Loucy (cell line): ENCODE results near the gene TESMIN.

Experiments
- H2AFZ ChIP-seq: fragments of 200-600 bp; sonication (generic); 2 replicates; pipeline ENCODE4 v1.6.0; 2016; ENCODE audit warnings: antibody characterized with exemption, mild to moderate bottlenecking, low read length, moderate library complexity
- H3F3A ChIP-seq: fragments of 200-600 bp; 2 replicates; pipeline ENCODE4 v1.6.0; 2016; ENCODE audit warnings: antibody characterized with exemption, low read depth, mild to moderate bottlenecking
- H3K27me3 ChIP-seq: fragments of 200-600 bp; sonication (generic); 2 replicates; pipeline ENCODE4 v1.6.1; 2014; ENCODE audit warnings: low read length, mild to moderate bottlenecking; ENCODE audit not compliant: insufficient read depth, poor library complexity, severe bottlenecking
- H3K36me3 ChIP-seq: fragments of 200-600 bp; sonication (generic); 2 replicates; pipeline ENCODE4 v1.6.1; 2016; ENCODE audit warnings: low read length; ENCODE audit not compliant: insufficient read depth
- H3K4me1 ChIP-seq: fragments of 200-600 bp; sonication (generic); 2 replicates; pipeline ENCODE4 v1.5.1; 2014; ENCODE audit warnings: low read length, mild to moderate bottlenecking; ENCODE audit not compliant: insufficient read depth, poor library complexity, severe bottlenecking
- H3K4me2 ChIP-seq: fragments of 200-600 bp; sonication (generic); 2 replicates; pipeline ENCODE4 v1.6.0; 2014; ENCODE audit warnings: antibody characterized with exemption, low read length, low read depth, mild to moderate bottlenecking; ENCODE audit not compliant: poor library complexity, severe bottlenecking
- H3K4me3 ChIP-seq: fragments of 200-600 bp; sonication (generic); 2 replicates; pipeline ENCODE4 v1.5.1; 2014; ENCODE audit warnings: low read length, mild to moderate bottlenecking, mixed read lengths; ENCODE audit not compliant: poor library complexity, severe bottlenecking
- H3K79me2 ChIP-seq: fragments of 200-600 bp; sonication (generic); 2 replicates; pipeline ENCODE4 v1.6.1; 2014; ENCODE audit warnings: low read length; ENCODE audit not compliant: insufficient read depth
- H3K9ac ChIP-seq: fragments of 200-600 bp; sonication (generic); 2 replicates; pipeline ENCODE4 v1.6.0; 2014; ENCODE audit warnings: mild to moderate bottlenecking, low read depth, low read length, moderate library complexity; ENCODE audit not compliant: poor library complexity, severe bottlenecking
- H3K9me2 ChIP-seq: fragments of 200-600 bp; sonication (generic); replicated peaks from 2 replicates; pipeline ENCODE4 v1.6.1; 2016; ENCODE audit warnings: low read depth, low read length, mixed read lengths
- H3K9me3 ChIP-seq: fragments of 200-600 bp; sonication (generic); 2 replicates; pipeline ENCODE4 v1.6.1; 2014; ENCODE audit warnings: mild to moderate bottlenecking, antibody characterized with exemption, low read length, low read depth; ENCODE audit not compliant: insufficient read depth
- H4K20me1 ChIP-seq: fragments of 200-600 bp; sonication (generic); 2 replicates; pipeline ENCODE4 v1.6.0; 2014; ENCODE audit warnings: antibody characterized with exemption, low read length, mild to moderate bottlenecking; ENCODE audit not compliant: insufficient read depth, poor library complexity, severe bottlenecking
- EZH2phosphoT487 ChIP-seq: fragments of 200-600 bp; IDR thresholded peaks from 2 replicates; pipeline ENCODE4 v1.6.1; 2018; ENCODE audit warnings: antibody characterized with exemption, mild to moderate bottlenecking, moderate library complexity, borderline replicate concordance
- TF ChIP-seq, protein P1 (sequence below): fragments of 200-600 bp; sonication (generic); conservative IDR thresholded peaks from 2 replicates; pipeline ENCODE4 v1.5.1; 2014; ENCODE audit warnings: mild to moderate bottlenecking, antibody characterized with exemption, low read length

The TESMIN gene

DNA sequence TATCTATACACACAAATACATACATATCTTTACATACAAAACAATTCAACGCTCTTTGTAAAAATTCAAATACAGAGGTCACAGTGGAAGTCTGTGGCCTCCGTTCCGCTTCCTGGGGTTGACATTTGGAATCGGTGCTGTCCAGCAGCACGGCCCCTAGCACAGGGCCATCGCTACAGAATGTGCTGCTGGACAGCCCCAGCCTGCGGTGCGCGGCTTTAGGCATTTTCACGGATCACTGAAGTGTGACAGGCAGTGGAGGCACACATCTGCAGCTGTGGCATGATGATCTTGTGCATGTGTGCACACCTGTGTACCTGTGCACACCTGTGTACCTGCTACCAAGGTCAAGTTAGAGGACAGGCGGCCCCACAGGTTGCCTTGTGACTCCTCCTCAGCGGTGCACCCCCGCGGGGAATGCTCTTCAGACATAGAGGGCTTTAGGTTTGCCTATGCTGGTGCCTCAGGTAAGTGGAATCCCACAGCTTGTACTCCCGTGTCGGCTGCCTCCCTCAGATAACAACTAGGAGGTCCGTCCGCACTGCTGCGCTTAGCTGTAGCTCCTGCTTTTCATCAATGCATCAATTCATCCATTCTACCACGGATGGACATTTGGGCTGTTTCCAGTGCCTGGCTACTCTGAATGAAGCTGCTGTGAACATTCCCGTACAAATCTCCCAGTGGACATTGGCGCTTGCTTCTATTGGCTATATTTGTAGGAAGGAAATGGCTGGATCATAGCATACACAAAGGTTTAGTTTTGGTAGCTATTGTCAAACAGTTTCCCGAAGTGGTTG lies 37.1 kb downstream of the TESMIN start:
- TF ChIP-seq, protein P1, sequence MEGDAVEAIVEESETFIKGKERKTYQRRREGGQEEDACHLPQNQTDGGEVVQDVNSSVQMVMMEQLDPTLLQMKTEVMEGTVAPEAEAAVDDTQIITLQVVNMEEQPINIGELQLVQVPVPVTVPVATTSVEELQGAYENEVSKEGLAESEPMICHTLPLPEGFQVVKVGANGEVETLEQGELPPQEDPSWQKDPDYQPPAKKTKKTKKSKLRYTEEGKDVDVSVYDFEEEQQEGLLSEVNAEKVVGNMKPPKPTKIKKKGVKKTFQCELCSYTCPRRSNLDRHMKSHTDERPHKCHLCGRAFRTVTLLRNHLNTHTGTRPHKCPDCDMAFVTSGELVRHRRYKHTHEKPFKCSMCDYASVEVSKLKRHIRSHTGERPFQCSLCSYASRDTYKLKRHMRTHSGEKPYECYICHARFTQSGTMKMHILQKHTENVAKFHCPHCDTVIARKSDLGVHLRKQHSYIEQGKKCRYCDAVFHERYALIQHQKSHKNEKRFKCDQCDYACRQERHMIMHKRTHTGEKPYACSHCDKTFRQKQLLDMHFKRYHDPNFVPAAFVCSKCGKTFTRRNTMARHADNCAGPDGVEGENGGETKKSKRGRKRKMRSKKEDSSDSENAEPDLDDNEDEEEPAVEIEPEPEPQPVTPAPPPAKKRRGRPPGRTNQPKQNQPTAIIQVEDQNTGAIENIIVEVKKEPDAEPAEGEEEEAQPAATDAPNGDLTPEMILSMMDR, result no peak
- no peak for TF ChIP-seq EZH2phosphoT487
- no peak overlapping the region for H2AFZ ChIP-seq
- H3K36me3 ChIP-seq, result no peaks in the 10 kb centered on the region
- no peaks in the 10 kb centered on the region for H3K79me2 ChIP-seq
- H3K4me2 ChIP-seq, result no peak overlapping the region
- H3K27me3 ChIP-seq, result no peaks in the 10 kb centered on the region
- no peaks in the 10 kb centered on the region for H4K20me1 ChIP-seq
- no peaks in the 10 kb centered on the region for H3F3A ChIP-seq
- no peaks in the 10 kb centered on the region for H3K4me1 ChIP-seq
- no peaks in the 10 kb centered on the region for H3K9me3 ChIP-seq
- no peak overlapping the region for H3K9ac ChIP-seq
- no peaks in the 10 kb centered on the region for H3K9me2 ChIP-seq
- no peak overlapping the region for H3K4me3 ChIP-seq

- no peak overlapping the region for H3K4me2 ChIP-seq
- H2AFZ ChIP-seq, result no peak overlapping the region
- no peak overlapping the region for H3K9ac ChIP-seq
- no peaks in the 10 kb centered on the region for H4K20me1 ChIP-seq
- H3K27me3 ChIP-seq, result no peaks in the 10 kb centered on the region
- H3K4me3 ChIP-seq, result no peak overlapping the region
- no peaks in the 10 kb centered on the region for H3K9me3 ChIP-seq
- H3K36me3 ChIP-seq, result no peaks in the 10 kb centered on the region
- no peaks in the 10 kb centered on the region for H3F3A ChIP-seq
- no peaks in the 10 kb centered on the region for H3K9me2 ChIP-seq
- no peaks in the 10 kb centered on the region for H3K79me2 ChIP-seq
- no peak for TF ChIP-seq EZH2phosphoT487
- TF ChIP-seq, protein P1, result no peak
- no peaks in the 10 kb centered on the region for H3K4me1 ChIP-seq
Measured at GRCh38 chr11:68711114-68711513, 40.2 kb downstream of the TESMIN start.

- no peaks in the 10 kb centered on the region for H3K4me1 ChIP-seq
- no peaks in the 10 kb centered on the region for H3K9me3 ChIP-seq
- no peaks in the 10 kb centered on the region for H3K27me3 ChIP-seq
- H3K9ac ChIP-seq, result no peak overlapping the region
- H3K4me2 ChIP-seq, result no peak overlapping the region
- H4K20me1 ChIP-seq, result no peaks in the 10 kb centered on the region
- H3K36me3 ChIP-seq, result no peaks in the 10 kb centered on the region
- TF ChIP-seq, protein P1, result no peak
- no peak for TF ChIP-seq EZH2phosphoT487
- no peaks in the 10 kb centered on the region for H3F3A ChIP-seq
- no peaks in the 10 kb centered on the region for H3K79me2 ChIP-seq
- no peak overlapping the region for H3K4me3 ChIP-seq
- no peaks in the 10 kb centered on the region for H3K9me2 ChIP-seq
- no peak overlapping the region for H2AFZ ChIP-seq
Measured at GRCh38 chr11:68710409-68710808, 40.9 kb downstream of the TESMIN start.
